Effector memory CD8-positive, alpha-beta T cell (primary cell): ENCODE measurements around the gene PDSS1.
A peak's percentile ranks its signal among the peaks of the same experiment; 100 is the strongest.
"Not testable (repeated sequence)": the region's sequence is repeated elsewhere in the genome, so short reads cannot be mapped to it uniquely, and the experiment has no call there.

Source experiments
- ATAC-seq: fragments of 150-1000 bp; cut with Tn5 transposase; replicated peaks from 2 replicates; pipeline ENCODE4 v1.10.0; 2021; ENCODE audit warnings: mild to moderate bottlenecking, moderate library complexity
- DNase-seq, 3 experiments: peaks; one replicate each; pipeline ENCODE4 v3.0.0; 2021
- H3K27ac Mint-ChIP-seq, 2 donors: one replicate each; pipeline ENCODE4 v1.8.0; 2022; ENCODE audit warnings: mild to moderate bottlenecking in 2 of 2, mixed read lengths in 2 of 2, moderate library complexity in 2 of 2
- H3K27me3 Mint-ChIP-seq, 2 donors: one replicate each; pipeline ENCODE4 v1.8.0; 2022; ENCODE audit warnings: mixed read lengths in 2 of 2
- H3K36me3 Mint-ChIP-seq: one replicate; pipeline ENCODE4 v1.8.0; 2022; ENCODE audit warnings: mild to moderate bottlenecking, moderate library complexity, mixed read lengths; ENCODE audit not compliant: insufficient read depth
- H3K4me1 Mint-ChIP-seq, 2 donors: one replicate each; pipeline ENCODE4 v1.8.0; 2022; ENCODE audit warnings: low read depth in 2 of 2, mixed read lengths in 2 of 2
- H3K4me3 Mint-ChIP-seq, 2 donors: one replicate each; pipeline ENCODE4 v1.8.0; 2022; ENCODE audit warnings: mild to moderate bottlenecking in 2 of 2, mixed read lengths in 2 of 2, moderate library complexity in 2 of 2
- H3K9me3 Mint-ChIP-seq, 2 donors: one replicate each; pipeline ENCODE4 v1.8.0; 2022; ENCODE audit warnings: mixed read lengths in 2 of 2
- total RNA-seq, 9 experiments: gene quantifications; one replicate each; lab custom pipeline; 2026; lab: John Stamatoyannopoulos, UW

PDSS1 gene
- total RNA-seq: 2.4 to 25.8 (median 6.2) reads per million in 9 experiments

DNA sequence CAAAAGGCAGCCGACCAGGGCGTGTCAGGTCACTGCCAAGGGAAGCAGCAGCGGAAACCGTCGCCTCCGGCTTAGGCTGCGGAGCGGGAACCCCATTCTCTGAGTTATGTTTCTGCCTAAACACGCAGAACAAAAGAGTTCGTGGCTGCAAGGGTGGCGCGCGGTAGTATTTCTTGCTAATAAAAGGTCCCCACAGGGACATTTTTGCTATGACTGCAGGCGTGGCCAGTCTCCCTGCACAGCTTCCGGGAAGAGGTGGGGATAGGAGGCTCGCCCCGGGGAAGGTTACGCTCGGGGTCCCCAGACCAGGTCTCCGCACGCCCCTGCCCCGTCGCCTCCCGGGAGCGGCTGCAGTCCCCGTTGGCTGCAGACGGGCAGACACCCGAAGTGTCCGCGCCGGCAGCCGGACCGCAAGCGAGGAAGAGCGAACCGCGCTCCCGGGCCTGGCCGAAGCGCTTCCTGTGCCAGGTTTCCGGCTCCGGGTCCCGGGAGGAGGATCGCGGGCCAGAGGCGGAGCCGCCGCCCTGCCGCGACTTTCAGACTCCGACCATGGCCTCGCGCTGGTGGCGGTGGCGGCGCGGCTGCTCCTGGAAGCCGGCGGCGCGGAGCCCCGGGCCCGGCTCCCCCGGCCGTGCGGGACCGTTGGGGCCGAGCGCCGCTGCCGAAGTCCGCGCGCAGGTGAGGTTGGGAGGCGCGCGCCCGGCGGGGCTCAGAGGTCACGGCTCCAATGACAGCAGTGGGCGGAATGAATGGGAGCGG lies at the start of gene PDSS1:
PDSS1 (plus strand) TSS at position 539 of the 759 bp plus-strand sequence; CDS start at position 550, 11 bp downstream.
- peak within 1 kb of the TSS; percentile 94 for H3K4me3 Mint-ChIP-seq
- H3K27me3 Mint-ChIP-seq: no peaks in the 10 kb centered on the region
- ATAC-seq (peak; percentile 75), DNase-seq (peak; percentile 27 to 42 (median 35))
- peak within 1 kb of the TSS; percentile 89 to 90 for H3K27ac Mint-ChIP-seq
- no peaks in the 10 kb centered on the region for H3K9me3 Mint-ChIP-seq
- peaks cover 10% of the 10 kb centered on the region for H3K36me3 Mint-ChIP-seq
- peaks cover 19 to 22% of the 10 kb centered on the region in 2 donors for H3K4me1 Mint-ChIP-seq

GRCh38 chr10:26648245-26648636 lies 49.3 kb upstream of the PDSS1 start:
- peaks cover 24 to 42% of the 10 kb centered on the region in 2 donors for H3K27me3 Mint-ChIP-seq
- ATAC-seq, H3K4me3 Mint-ChIP-seq, H3K4me1 Mint-ChIP-seq, H3K9me3 Mint-ChIP-seq, DNase-seq, H3K27ac Mint-ChIP-seq, H3K36me3 Mint-ChIP-seq: not testable (repeated sequence)

DNA sequence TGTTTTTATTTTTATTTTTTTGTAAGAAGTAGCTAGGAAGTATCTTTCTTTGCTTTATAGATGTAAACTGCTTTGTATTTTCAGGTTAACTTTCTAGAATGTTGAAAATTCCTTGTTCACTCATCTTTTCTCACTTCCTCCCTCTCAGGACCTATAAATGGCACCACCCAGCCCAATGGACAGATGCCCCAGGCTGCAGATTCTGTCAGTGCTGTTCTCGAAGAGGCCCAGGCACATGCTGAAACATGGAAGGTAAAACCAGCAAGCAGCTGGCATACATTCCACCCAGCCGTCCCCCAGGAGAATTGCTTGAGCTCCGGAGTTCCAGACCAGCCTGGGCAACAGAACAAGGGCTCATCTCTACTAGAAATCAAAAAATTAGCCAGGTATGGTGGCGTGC lies 47.1 kb upstream of the PDSS1 start:
- Mint-ChIP-seq H3K4me1 (no peaks in the 10 kb centered on the region), H3K9me3 (no peaks in the 10 kb centered on the region), H3K27me3 (peaks cover 24 to 46% of the 10 kb centered on the region in 2 donors), H3K36me3 (no peaks in the 10 kb centered on the region), H3K4me3 (no peak overlapping the region), H3K27ac (no peak overlapping the region)
- no peak for DNase-seq
- ATAC-seq: no peak

- not testable (repeated sequence) for ATAC-seq, H3K36me3 Mint-ChIP-seq, H3K4me3 Mint-ChIP-seq, H3K9me3 Mint-ChIP-seq, H3K4me1 Mint-ChIP-seq, DNase-seq, H3K27ac Mint-ChIP-seq
- H3K27me3 Mint-ChIP-seq: peaks cover 24 to 46% of the 10 kb centered on the region in 2 donors
Measured at GRCh38 chr10:26651476-26651875, 46.0 kb upstream of the PDSS1 start.

DNA sequence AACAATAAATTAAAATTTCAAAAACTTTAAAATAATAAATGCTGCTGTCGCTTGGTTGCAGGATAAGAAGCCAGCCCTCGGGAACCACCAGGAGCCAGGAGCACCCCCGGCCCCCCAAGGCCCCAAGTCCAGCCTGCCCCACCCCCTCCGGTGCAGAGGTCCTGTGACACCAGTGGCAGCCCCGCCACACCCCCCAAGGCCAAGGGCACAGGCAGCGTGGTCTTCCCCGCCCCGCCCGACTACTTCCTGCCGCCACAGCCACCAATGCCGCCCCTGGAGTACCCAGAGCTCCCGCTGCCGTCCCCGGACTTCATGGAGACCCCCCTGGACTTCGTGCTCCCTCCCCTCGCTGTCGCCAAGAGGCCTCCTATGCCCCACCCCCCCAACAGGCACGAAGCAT lies 44.5 kb upstream of the PDSS1 start:
- no peak for DNase-seq
- no peak for ATAC-seq
- Mint-ChIP-seq H3K4me3 (no peak overlapping the region), H3K27me3 (peaks cover 30 to 39% of the 10 kb centered on the region in 2 donors), H3K9me3 (no peaks in the 10 kb centered on the region), H3K27ac (no peak overlapping the region), H3K4me1 (no peaks in the 10 kb centered on the region), H3K36me3 (no peaks in the 10 kb centered on the region)

DNA sequence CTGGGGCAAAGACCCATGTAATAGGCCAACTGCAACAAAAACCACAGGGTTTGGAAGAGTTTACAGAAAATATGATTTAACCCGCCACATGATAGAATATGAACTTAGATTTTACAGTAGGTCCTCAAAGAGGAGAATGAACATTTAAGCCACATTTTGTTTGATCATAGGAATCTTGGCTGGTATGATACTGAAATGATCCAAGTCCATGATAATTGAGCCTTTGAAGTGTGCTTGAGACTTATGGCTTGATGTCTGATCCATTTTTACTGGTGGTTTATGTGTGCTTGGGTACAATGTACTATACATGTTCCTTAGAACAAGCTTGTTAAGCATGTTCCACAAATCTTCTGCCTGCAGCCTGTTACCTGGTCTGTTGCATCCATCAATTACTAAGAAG lies 41.8 kb upstream of the PDSS1 start:
- Mint-ChIP-seq H3K4me3 (no peak overlapping the region), H3K27ac (no peak overlapping the region)

DNA sequence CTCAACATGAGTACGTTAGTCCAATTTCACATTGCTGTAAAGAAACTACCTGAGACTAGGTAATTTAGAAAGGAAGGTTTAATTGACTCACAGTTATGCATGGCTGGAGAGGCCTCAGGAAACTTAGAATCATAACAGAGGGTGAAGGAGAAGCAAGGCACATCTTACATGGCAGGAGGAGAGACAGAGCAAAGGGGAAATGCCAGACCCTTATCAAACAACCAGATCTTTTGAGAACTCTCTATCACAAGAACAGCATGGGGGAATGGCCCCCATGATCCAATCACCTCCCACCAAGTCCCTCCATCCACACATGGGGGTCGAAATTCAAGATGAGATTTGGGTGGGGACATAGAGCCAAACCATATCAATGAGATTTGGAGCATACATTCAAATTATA lies 34.6 kb upstream of the PDSS1 start:
- H3K27ac Mint-ChIP-seq: no peak overlapping the region

More for the DNA sequence above, 41.8 kb upstream of the PDSS1 start:
- Mint-ChIP-seq H3K36me3 (no peaks in the 10 kb centered on the region), H3K9me3 (no peaks in the 10 kb centered on the region), H3K27me3 (peaks cover 29 to 41% of the 10 kb centered on the region in 2 donors), H3K4me1 (no peaks in the 10 kb centered on the region)
- ATAC-seq (no peak), DNase-seq (no peak)

GRCh38 chr10:26665080-26666048 lies 32.1 kb upstream of the PDSS1 start:
- H3K36me3 Mint-ChIP-seq: no peaks in the 10 kb centered on the region
- H3K4me3 Mint-ChIP-seq: no peak overlapping the region
- DNase-seq: no peak
- no peak for ATAC-seq
- no peaks in the 10 kb centered on the region for H3K4me1 Mint-ChIP-seq
- H3K27me3 Mint-ChIP-seq: peaks cover 17 to 18% of the 10 kb centered on the region in 2 donors
- no peak overlapping the region for H3K27ac Mint-ChIP-seq
- no peaks in the 10 kb centered on the region for H3K9me3 Mint-ChIP-seq

More for the DNA sequence above, 34.6 kb upstream of the PDSS1 start:
- Mint-ChIP-seq H3K4me1 (no peaks in the 10 kb centered on the region), H3K36me3 (no peaks in the 10 kb centered on the region), H3K27me3 (peaks cover 36 to 42% of the 10 kb centered on the region in 2 donors), H3K4me3 (no peak overlapping the region), H3K9me3 (no peaks in the 10 kb centered on the region)
- no peak for ATAC-seq
- no peak for DNase-seq

- no peaks in the 10 kb centered on the region for H3K4me1 Mint-ChIP-seq
- H3K27ac Mint-ChIP-seq: no peak overlapping the region
- no peak overlapping the region for H3K4me3 Mint-ChIP-seq
- no peak for DNase-seq
- ATAC-seq: no peak
- H3K9me3 Mint-ChIP-seq: no peaks in the 10 kb centered on the region
- peaks cover 6 to 9% of the 10 kb centered on the region in 2 donors for H3K27me3 Mint-ChIP-seq
- H3K36me3 Mint-ChIP-seq: no peaks in the 10 kb centered on the region
Measured at GRCh38 chr10:26675873-26676257, 21.6 kb upstream of the PDSS1 start.

DNA sequence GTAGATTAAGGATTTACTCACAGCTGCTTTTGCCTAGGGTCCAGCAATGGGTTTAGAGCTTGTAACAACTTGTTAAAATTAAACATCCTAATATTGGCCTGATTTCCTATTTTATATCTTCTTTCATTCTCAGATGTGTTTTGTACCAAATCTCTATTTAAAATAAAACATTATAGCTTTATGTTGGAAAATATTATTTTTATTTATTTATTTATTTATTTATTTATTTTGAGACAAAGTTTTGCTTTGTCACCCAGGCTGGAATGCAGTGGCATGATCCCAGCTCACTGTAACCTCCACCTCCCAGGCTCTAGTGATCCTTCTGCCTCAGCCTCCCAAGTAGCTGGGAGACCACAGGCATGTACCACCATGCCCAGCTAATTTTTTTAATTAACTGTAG lies 17.9 kb upstream of the PDSS1 start:
- no peaks in the 10 kb centered on the region for H3K36me3 Mint-ChIP-seq
- no peak overlapping the region for H3K4me3 Mint-ChIP-seq
- ATAC-seq (no peak), DNase-seq (no peak)
- no peaks in the 10 kb centered on the region for H3K9me3 Mint-ChIP-seq
- peaks cover 0 to 6% of the 10 kb centered on the region in 2 donors for H3K27me3 Mint-ChIP-seq
- no peak overlapping the region for H3K27ac Mint-ChIP-seq
- H3K4me1 Mint-ChIP-seq: no peaks in the 10 kb centered on the region

GRCh38 chr10:26681076-26681475 lies 16.4 kb upstream of the PDSS1 start:
- Mint-ChIP-seq H3K9me3 (no peaks in the 10 kb centered on the region), H3K36me3 (no peaks in the 10 kb centered on the region), H3K27ac (no peak overlapping the region), H3K4me1 (peaks cover 0 to 1% of the 10 kb centered on the region in 2 donors), H3K4me3 (no peak overlapping the region), H3K27me3 (peaks cover 6 to 14% of the 10 kb centered on the region in 2 donors)
- DNase-seq (no peak), ATAC-seq (no peak)

- H3K36me3 Mint-ChIP-seq, H3K4me3 Mint-ChIP-seq, H3K27ac Mint-ChIP-seq, ATAC-seq, H3K4me1 Mint-ChIP-seq, DNase-seq, H3K9me3 Mint-ChIP-seq: not testable (repeated sequence)
- peaks cover 6 to 17% of the 10 kb centered on the region in 2 donors for H3K27me3 Mint-ChIP-seq
Measured at GRCh38 chr10:26681971-26682370, 15.5 kb upstream of the PDSS1 start.

DNA sequence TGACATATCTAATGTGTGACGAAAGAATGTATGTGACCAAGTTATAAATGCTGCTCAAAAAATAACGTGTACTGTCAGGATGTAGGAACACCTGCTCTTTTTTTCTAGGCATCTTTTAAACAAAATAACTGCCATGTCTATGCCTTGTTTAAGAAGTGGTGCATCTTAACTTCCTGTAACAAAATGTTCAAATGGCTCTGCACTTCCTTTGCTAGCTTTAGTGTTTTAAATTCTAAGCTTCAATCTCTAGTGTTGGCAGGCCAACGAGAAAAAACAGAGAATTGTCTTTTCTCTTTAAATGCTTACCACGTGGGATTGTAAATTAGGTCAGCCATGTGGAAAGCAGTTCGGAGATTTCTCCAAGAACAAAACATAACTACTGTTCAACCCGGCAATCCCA lies 14.6 kb upstream of the PDSS1 start:
- no peaks in the 10 kb centered on the region for H3K36me3 Mint-ChIP-seq
- ATAC-seq (no peak), DNase-seq (no peak)
- no peak overlapping the region for H3K27ac Mint-ChIP-seq
- H3K4me3 Mint-ChIP-seq: no peak overlapping the region
- H3K27me3 Mint-ChIP-seq: peaks cover 7 to 25% of the 10 kb centered on the region in 2 donors
- no peaks in the 10 kb centered on the region for H3K9me3 Mint-ChIP-seq
- H3K4me1 Mint-ChIP-seq: peaks cover 0 to 1% of the 10 kb centered on the region in 2 donors
